ENCODE data around the gene TMEM150B.

- TF ChIP-seq, protein P1, sequence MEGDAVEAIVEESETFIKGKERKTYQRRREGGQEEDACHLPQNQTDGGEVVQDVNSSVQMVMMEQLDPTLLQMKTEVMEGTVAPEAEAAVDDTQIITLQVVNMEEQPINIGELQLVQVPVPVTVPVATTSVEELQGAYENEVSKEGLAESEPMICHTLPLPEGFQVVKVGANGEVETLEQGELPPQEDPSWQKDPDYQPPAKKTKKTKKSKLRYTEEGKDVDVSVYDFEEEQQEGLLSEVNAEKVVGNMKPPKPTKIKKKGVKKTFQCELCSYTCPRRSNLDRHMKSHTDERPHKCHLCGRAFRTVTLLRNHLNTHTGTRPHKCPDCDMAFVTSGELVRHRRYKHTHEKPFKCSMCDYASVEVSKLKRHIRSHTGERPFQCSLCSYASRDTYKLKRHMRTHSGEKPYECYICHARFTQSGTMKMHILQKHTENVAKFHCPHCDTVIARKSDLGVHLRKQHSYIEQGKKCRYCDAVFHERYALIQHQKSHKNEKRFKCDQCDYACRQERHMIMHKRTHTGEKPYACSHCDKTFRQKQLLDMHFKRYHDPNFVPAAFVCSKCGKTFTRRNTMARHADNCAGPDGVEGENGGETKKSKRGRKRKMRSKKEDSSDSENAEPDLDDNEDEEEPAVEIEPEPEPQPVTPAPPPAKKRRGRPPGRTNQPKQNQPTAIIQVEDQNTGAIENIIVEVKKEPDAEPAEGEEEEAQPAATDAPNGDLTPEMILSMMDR (IDR thresholded peaks at IDR 0.05; ENCODE audit: extremely low read depth in 1 of 2, insufficient read depth in 1 of 2, low read depth in 1 of 2, low read length in 2 of 2) = no peak
- TF ChIP-seq, protein P2, sequence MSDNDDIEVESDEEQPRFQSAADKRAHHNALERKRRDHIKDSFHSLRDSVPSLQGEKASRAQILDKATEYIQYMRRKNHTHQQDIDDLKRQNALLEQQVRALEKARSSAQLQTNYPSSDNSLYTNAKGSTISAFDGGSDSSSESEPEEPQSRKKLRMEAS (IDR thresholded peaks at IDR 0.05; ENCODE audit: insufficient read depth, insufficient read length) = no peak
- no peak for TF ChIP-seq POLR2AphosphoS5 (IDR thresholded peaks at IDR 0.05; ENCODE audit: insufficient read depth, low read depth, low read length)
- no peak for TF ChIP-seq GATA2 (IDR thresholded peaks at IDR 0.05; ENCODE audit: insufficient read depth, insufficient read length, low read depth, low read length)
- no peak for TF ChIP-seq POLR2A (IDR thresholded peaks at IDR 0.05; ENCODE audit: low read depth, low read length)
- no peak for TF ChIP-seq EZH2 (IDR thresholded peaks at IDR 0.05; ENCODE audit: borderline replicate concordance, low read depth, low read length, severe bottlenecking)
These were observed 58.7 kb downstream of the TMEM150B start for GRCh38 chr19:55266404-55266803.
